Measurements from ENCODE around the gene PEX16.

Gene PEX16

DNA sequence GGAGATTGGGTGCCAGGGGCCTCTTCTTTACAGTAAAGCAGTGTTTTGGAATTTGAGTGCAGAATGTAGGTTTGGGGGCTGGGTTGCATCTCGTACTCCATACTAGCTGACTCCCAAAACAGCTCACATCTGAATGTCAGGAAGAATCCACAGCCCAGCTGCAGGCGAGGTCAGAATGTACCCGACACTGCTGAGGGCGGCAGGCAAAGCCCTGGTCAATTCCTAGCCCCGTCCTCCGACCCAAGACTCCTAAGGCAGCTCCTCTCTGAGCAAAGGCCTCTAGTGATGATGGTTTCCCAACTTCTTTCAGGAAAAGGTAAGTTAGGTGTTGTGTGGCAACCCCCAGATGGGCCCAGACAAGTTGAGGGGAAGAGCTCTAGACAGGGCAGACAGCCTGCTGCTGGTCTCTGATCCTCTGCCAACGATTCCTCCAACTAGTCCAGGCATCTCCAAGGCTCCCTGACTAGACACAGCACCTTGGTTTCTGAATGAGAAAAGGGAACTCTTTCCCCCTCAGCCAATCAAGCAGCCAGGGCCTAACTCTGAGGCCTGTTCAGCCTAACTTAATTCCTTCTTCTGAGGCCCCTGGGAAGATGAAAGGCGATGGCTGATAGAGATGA lies 13.4 kb upstream of the PEX16 start:
- DNase-seq = no peak

DNA sequence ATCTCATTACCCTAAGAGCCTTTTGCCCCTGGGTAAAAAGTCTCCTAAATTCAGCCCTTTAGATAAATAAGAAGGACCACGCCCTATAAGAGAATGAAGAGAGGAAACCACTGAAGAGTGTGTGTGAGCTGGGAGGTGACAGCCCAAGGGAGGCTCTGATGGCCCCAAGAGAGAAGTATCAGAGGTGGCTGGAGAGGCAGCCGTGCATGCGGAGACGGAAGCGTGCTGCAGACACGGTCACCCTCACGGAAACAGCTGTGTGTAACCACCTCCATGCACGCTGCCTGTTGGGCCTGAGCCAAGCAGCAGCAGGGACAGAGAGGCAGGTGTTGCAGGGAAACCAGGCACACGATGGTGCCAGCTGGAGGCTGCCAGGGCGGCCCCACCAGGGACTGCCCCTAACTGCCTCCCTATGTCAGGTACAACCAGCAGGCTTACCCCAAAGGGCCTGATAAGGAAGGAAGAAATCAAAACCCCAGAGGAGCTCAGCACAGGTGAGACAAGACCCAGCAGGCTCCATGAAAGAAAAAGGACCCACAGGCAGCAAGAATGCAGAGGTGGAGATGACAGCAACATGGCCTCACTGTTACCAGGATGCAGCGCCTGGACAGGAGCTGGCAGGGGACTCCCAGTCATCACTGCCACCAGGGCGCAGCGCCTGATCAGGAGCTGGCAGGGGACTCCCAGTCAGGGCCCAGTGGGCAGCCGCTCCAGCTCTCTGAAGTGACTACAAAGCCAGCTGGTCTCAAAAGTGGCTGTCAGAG lies 12.5 kb upstream of the PEX16 start:
- DNase-seq = peak; percentile 31

DNA sequence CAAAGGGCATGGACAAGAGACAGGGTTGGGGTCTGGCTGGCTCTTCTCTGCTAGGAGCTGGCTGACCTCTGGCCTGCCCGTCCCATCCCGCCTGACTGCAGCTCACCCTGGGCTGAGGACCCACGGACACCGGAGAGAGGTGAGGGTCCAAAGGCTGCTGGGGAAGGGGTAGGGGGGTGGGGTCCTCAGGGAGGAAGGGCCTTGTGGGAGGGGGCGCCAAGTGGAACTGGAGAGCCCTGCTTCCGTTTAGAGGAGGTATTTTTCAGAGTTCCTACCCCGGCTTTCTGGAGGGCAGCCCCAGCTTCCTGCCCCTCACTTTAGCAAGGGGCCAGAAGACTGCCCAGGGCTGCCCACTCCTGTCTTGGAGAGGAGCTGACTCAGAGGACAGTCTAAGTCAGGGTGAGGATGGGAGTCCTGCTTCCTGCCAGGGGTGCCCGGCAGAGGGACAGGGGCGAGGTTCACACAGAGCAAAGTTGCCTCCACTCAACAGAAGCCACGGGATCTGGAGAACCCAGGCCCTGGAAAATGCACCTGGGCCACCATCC lies 11.9 kb upstream of the PEX16 start:
- no peak for DNase-seq

DNA sequence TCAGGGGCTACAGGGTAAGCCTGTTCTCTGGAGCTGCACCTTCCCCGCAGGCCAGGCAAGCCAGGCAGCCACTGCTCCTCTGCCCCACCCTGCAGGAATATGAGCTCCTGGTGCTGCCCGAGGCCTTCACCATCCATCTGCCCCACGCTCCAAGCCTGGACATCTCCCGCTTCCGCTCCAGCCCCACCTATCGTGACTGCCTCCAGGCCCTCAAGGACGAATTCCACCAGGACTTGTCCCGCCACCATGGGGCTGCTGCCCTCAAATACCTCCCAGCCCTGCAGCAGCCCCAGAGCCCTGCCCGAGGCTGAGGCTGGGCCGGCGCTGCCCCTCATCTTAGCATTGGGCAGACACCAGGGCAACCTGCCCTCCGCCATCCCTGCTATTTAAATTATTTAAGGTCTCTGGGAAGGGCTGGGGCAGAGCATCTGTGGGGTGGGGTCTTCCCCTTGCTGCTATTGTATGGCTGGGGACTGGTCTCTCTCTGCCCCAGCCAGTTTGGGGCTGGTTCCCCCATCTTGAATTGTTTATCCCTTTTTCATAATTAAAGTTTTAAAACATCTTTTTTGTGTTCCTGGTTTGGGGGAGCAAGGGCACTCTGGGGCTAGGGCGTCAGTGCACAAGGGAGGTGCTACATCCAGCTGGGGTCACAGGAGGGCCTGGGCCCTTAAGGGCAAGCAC lies 11.0 kb upstream of the PEX16 start:
- no peak for DNase-seq

DNA sequence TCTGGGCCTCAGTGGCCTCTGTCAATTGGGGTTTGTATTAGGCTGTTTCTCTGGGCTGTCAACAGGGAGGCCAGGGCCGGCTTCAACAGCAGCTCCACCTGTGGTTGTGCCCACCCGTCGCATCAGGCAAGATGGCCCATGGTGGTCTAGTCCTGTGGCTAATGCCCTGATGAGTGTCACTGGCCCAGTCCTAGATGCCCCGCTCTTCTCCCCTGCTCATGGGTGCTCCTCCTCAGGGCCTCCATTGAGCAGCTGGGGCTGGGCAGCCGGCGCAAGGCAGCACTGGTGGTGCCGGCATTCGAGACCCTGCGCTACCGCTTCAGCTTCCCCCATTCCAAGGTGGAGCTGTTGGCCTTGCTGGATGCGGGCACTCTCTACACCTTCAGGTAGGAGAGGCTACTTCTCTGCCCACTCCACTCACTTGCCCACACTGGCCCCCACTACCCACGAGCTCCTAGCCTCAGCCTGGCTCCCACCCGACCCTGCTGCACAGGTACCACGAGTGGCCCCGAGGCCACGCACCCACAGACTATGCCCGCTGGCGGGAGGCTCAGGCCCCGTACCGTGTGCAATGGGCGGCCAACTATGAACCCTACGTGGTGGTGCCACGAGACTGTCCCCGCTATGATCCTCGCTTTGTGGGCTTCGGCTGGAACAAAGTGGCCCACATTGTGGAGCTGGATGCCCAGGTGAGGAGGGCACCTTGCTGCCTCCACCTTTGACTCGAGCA lies 10.2 kb upstream of the PEX16 start:
- no peak for DNase-seq

DNA sequence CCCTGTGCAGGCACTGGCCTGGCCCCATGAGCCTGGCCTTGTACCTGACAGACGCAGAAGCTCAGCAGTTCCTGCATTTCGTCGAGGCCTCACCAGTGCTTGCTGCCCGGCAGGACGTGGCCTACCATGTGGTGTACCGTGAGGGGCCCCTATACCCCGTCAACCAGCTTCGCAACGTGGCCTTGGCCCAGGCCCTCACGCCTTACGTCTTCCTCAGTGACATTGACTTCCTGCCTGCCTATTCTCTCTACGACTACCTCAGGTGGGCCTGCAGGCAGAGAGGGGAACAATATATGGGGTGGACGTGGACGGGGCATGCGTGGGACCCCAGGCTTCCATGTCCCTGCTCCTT lies 9.6 kb upstream of the PEX16 start:
- DNase-seq = no peak

DNA sequence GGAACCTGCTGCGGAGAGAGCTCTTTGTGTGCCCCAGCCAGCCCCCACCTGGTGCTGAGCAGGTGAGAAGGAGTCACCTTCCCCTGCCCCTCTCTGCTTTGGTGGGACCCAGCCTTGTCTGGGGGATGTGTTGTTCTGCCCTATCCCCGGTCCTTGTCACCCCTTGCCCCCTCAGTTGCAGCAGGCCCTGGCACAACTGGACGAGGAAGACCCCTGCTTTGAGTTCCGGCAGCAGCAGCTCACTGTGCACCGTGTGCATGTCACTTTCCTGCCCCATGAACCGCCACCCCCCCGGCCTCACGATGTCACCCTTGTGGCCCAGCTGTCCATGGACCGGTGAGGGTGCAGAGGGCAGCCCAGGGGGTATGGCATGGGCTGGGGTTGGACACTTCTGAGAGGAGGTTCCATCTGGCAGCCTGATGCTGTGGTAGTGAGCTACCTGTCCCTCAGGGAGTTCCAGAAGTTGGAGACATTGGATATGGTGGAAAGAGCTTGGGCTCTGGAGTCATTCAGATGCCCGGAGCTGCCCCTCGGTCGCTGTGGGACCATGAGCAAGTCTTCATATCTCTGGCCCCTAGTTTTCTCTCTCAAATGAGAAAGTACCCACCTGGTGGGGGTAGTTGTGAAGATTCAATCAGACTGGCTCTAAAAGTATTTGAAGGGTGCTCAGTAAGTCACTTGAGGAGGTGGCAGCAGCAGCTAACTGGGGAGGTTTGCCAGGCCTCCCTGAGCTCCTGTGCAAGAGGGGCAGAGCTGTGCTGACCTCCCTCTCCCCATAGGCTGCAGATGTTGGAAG lies 9.1 kb upstream of the PEX16 start:
- no peak for DNase-seq

DNA sequence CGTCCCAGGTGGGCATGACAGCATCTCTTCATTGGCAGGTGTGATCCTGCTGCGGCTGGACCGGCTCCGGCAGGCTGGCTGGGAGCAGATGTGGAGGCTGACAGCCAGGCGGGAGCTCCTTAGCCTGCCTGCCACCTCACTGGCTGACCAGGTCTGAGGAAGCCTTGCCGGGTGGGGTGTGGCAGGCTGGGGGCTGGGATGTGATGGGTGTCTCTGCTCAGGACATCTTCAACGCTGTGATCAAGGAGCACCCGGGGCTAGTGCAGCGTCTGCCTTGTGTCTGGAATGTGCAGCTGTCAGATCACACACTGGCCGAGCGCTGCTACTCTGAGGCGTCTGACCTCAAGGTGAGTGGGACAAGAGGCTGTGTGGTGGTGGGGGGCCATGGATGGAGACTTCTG lies 8.3 kb upstream of the PEX16 start:
- DNase-seq = no peak

DNA sequence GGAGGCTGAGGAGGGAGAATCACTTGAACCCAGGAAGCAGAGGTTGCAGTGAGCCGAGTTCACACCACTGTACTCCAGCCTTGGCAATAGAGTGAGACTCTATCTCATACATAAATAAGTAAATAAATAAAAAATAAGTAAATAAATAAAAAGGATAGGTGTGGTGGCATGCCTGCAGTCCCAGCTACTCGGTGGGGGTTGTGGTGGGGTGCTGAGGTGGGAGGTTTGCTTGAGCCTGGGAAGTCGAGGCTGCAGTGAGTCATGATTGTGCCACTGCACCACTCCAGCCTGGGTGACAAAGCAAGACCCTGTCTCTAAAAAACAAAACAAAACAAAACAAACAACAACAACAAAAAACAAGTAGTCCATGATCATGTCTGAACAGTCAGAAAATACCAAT lies 7.9 kb upstream of the PEX16 start:
- DNase-seq = no peak

DNA sequence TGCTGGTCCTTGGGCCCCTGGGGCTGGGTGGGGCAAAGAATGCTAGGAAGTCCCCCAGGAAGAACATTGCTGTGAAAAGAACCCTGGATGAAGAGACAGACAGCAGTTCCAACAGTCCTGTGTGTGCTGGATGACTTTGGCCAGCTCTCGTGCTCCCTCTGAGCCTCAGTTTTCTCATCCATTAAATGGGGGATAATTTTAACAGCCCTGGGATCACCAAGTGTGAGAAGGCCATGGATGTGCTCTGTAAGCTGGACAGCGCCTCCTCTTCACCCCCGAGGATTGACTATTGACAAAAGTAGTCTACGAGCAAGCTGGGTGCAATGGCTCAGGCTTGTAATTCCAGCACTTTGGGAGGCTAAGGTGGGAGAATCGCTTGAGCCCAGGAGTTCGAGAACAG lies 7.2 kb upstream of the PEX16 start:
- DNase-seq = no peak

DNA sequence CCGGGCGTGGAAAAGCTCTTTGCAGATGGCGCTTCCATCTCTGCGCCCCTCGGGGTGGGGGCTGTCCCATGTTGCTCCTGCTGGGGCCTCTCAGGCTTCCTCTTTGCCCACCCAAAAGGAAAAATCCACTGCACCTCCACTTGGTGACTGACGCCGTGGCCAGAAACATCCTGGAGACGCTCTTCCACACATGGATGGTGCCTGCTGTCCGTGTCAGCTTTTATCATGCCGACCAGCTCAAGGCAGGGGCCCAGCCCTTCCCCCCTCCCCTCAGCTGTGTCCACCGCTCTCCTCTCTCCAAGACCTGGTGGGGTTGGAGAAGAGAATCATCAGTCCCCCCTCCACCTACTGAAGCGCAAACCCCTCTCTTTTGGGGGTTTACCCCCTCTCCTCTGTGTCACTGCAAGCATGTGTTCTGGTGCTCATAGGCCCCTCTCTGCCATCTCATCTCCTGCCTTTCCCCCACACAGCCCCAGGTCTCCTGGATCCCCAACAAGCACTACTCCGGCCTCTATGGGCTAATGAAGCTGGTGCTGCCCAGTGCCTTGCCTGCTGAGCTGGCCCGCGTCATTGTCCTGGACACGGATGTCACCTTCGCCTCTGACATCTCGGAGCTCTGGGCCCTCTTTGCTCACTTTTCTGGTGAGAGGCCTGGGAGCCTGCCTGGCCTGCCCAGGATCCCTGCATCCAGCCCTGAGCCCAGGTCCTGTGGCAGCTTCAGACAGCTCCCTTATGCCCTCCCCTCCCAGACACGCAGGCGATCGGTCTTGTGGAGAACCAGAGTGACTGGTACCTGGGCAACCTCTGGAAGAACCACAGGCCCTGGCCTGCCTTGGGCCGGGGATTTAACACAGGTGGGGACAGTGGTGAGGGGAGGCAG lies 6.6 kb upstream of the PEX16 start:
- DNase-seq = no peak

DNA sequence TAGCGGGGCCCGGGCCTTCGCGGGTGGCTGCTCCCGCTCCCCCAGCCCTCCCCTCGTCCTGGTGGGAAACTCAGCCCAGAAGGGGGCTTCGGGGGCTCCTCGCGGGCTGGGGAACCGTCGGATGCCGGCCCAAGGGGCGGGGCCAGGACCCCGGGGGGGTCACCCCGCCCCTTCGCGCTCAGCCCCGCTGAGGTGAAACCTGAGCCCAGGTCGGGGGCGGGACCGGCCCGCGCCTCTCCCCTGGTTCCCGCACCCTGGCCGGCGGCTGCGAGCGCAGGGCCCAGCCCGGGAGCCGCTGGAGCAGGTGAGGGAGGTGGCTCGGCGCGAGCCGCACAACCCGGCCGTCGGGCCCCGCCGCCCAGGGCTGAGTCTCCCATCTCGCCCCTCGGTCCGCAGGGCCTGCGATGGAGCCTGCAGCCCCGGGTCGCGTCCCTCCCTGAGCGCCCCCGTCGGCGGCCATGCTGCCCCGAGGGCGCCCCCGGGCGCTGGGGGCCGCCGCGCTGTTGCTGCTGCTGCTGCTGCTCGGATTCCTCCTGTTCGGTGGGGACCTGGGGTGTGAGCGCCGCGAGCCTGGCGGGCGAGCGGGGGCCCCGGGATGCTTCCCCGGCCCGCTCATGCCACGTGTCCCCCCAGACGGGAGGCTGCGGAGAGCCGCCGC lies 4.9 kb upstream of the PEX16 start, which contains the start of gene LARGE2:
Gene LARGE2 (plus strand): TSS at position 232 of the 658 bp plus-strand sequence. CDS start 227 bp downstream, at position 459.
- DNase-seq = no peak

DNA sequence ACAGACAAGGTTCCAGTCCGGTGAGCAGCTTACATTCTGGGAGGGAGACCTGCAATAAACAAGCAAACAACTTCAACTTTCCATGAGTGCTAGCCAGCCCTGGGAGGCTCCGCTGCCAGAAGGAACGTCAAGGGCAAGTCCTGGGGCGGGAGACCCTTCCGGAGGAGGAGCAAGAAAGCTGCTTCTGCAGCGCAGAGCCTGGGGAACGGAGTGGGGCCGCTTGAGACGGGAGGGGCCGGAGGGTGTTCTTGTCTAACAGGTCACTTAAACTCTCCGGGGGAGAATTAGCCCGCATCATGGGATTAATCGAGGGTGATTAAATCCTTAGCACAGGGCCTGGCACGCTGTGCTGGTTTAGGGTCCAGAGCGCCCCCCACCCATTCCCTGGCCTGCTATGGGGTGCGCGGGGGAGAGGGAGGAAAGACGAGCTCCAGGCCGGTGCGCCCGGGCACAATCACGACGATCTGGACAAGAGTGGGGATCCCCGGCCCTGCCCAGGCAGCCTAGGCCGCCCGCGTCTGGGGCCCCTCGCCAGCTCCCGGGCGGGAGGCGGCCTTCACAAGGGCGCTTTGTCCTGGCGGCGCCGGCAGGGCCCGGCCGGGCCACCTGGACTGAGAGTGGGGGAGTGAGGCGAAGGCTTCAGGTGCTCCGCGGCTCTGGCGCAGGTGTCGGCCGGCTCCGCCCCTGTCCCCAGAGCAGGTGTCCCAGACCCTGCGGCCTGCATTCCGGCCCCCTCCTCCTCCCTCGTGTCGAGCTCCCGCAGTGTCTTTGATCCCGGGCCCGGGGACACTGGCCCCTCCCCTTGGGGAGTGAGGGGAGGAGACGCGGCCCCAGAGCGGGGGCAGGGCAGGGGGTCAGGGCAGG lies 4.1 kb upstream of the PEX16 start:
- peak; percentile 25 for DNase-seq

DNA sequence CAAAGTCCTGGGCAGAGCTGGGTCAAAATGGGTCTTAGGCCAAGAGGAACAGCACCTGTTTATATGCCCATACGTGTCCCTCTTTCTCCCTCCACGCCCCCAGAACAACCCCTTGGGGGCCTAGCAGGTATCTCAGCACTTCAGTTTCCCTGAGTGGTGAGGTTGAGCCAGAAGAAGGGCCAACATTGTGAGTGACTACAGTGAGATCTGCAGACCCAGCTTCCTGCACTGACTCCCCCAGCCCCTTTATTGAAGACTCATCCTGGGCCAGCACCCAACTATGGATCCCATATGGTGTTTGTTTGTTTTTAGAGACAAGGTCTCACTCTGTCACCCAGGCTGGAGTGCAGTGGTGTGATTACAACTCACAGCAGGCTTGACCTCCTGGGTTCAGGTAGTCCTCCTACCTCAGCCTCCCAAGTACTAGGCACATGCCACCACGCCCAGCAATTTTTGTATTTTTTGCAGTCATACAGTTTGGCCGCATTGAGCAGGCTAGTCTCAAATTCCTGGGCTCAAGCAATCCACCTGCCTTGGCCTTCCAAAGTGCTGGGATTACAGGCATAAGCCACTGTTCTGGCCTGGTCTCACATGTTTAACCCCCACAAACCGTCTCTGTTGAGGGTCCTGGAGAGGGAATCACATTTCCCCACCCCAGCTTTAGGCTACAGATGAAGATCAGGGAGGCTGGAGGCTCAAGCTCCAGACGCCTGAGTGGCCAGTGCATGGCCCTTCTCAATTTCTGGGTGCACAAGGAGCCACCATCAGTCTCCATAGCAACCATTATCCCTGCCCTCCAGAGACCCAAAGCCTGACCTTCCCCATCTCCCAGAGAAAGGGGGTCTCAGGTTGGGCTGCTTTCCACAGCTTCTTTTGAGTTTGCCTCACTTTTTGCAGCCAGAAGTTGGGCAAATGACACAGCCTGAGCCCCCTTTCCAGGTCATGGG lies 3.1 kb upstream of the PEX16 start:
- no peak for DNase-seq

DNA sequence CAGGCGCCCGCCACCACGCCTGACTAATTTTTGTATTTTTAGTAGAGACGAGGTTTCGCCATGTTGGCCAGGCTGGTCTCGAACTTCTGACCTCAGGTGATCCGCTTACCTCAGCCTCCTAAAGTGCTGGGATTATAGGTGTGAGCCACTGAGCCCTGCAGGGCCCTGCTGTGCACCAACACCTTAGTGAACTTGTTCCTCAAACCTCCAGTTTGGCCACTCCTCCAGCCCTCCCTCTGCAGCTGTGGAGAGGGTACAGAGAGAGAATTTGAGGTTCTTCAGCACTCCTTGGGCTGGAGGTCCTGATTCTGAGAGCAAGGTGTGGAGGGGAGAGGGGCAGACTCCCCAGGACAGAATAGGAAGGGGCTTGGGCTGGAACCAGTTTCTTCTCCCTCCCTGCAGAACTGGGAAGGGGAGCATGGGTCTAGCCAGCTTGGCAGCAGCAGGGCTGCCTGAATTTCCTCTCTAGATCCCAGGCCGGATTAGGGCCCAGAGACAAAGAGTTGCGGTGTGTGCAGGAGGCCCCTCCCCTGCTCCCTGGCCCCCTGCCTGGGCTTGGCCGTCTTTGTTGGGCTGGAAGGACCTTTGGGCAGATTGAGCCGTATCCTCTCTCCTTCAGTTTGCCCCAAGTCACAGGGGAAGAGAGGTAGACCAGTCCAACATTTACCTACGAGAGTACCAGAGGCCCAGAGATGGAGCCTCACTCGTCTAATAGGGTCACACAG lies 2.3 kb upstream of the PEX16 start:
- no peak for DNase-seq

DNA sequence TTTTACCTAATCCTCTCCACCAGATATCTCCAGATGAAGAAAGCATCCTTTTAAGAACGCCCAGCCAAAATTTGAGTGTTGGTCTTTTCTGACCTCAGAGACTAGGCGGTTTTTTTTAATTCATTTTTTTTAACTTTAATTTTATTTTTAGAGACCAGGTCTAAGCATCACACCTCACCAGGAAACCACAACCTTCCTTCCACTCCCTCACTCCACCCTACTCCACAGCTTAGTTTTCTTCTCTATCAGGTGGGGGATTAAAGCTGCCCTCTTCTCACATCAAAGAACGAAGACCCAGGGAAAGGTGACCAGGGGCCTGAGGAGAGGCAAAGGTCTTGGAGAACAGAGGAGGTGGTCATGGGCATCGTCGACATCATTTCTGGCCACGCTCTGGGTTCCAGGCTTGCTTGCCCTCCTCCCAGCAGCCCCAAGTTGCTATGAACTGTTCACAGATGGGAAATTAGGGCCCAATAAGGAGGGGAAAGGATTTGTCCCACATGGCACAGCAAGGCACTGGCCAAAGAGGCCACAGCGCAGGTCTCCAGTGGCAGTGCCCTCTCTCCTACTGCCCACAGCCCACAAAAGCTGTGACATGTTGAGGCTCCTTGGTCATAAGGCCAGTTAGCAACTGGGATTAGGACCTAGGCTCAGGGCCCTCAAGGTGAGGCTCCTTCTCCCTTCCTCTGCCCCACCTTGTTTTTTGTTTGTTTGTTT lies 1.4 kb upstream of the PEX16 start:
- DNase-seq = no peak

DNA sequence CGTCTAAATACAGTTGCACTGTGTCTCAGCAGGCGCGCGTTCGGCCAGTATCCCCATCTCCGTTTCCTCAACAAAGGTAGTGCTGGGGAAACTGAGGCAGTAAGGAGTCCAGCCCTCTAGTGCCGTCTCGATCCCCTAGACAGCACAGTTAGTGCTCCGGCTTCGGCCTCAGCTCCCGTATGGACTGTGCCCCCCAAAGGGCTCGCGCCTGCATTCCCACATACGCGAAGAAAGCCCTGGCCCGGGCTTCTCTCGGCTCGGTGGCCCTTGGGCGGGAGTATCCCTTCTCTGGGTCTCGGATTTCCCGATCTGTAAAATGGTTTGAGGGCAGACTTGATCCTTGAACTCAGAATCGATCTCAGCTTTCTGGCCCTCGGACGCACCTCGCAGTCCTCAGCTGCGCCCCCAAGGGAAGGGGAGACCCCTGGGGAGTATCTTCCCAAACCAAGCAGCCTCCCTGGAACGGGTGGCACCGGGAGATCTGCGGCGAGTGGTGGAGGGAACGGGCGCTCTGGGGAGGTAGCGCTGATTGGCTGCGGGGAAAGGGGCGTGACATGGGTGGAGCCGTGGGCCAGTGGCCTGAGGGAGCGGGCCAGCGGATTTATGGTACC lies 759 bp upstream of the PEX16 start:
- DNase-seq = peak; percentile 36
